H9 (cell line): ENCODE data around the gene TARM1. TPM values are rescaled to one million over a fixed set of nuclear protein-coding genes. Genes with fewer than 3 reads are reported as not detected.

Experiments
- DNase-seq: peaks from one replicate; pipeline ENCODE4 v3.0.0-alpha.2; 2017
- H2AFZ ChIP-seq: one replicate; pipeline ENCODE4 v1.6.1; 2013; ENCODE audit warnings: mild to moderate bottlenecking, low read length, control low read depth, moderate library complexity
- H2AK5ac ChIP-seq: 2 replicates; pipeline ENCODE4 v1.6.1; 2013; ENCODE audit warnings: low read length, control low read depth, mixed read lengths; ENCODE audit not compliant: insufficient read length
- H2BK120ac ChIP-seq: one replicate; pipeline ENCODE4 v1.6.1; 2013; ENCODE audit warnings: low read depth, mild to moderate bottlenecking, low read length, control low read depth, inconsistent platforms; ENCODE audit not compliant: poor library complexity, severe bottlenecking
- H2BK12ac ChIP-seq: 2 replicates; pipeline ENCODE4 v1.6.1; 2013; ENCODE audit warnings: low read length, control low read depth, mixed read lengths, low read depth; ENCODE audit not compliant: insufficient read length
- H2BK15ac ChIP-seq: 2 replicates; pipeline ENCODE4 v1.6.1; 2013; ENCODE audit warnings: low read depth, low read length, control low read depth
- H2BK20ac ChIP-seq: one replicate; pipeline ENCODE4 v1.6.1; 2013; ENCODE audit warnings: low read depth, mild to moderate bottlenecking, low read length, control low read depth, inconsistent platforms; ENCODE audit not compliant: poor library complexity, severe bottlenecking
- H2BK5ac ChIP-seq: 2 replicates; pipeline ENCODE4 v1.6.1; 2013; ENCODE audit warnings: low read length, control low read depth, mixed read lengths; ENCODE audit not compliant: insufficient read length
- H3K14ac ChIP-seq: 2 replicates; pipeline ENCODE4 v1.6.1; 2013; ENCODE audit warnings: low read length, control low read depth; ENCODE audit not compliant: insufficient read depth
- H3K18ac ChIP-seq: 2 replicates; pipeline ENCODE4 v1.6.1; 2013; ENCODE audit warnings: low read depth, mild to moderate bottlenecking, mixed read lengths, low read length, control low read depth; ENCODE audit not compliant: insufficient read length
- H3K23ac ChIP-seq: 2 replicates; pipeline ENCODE4 v1.6.1; 2013; ENCODE audit warnings: low read length, control low read depth, mixed read lengths, low read depth; ENCODE audit not compliant: insufficient read length
- H3K23me2 ChIP-seq: 2 replicates; pipeline ENCODE4 v1.6.1; 2013; ENCODE audit warnings: low read depth, mild to moderate bottlenecking, mixed read lengths, low read length, control low read depth; ENCODE audit not compliant: insufficient read length, poor library complexity, severe bottlenecking
- H3K27ac ChIP-seq: 2 replicates; pipeline ENCODE4 v1.5.1; 2013; ENCODE audit warnings: low read length, control low read depth, mixed read lengths, low read depth; ENCODE audit not compliant: insufficient read length
- H3K27me3 ChIP-seq: 2 replicates; pipeline ENCODE4 v1.6.1; 2013; ENCODE audit warnings: low read length, control low read depth, inconsistent platforms; ENCODE audit not compliant: insufficient read depth
- H3K4ac ChIP-seq: 2 replicates; pipeline ENCODE4 v1.6.1; 2013; ENCODE audit warnings: low read depth, mild to moderate bottlenecking, control low read depth, inconsistent platforms, low read length, moderate library complexity
- H3K4me1 ChIP-seq: 2 replicates; pipeline ENCODE4 v1.6.1; 2013; ENCODE audit warnings: low read length, control low read depth, inconsistent platforms; ENCODE audit not compliant: insufficient read depth
- H3K4me2 ChIP-seq: 2 replicates; pipeline ENCODE4 v1.6.1; 2013; ENCODE audit warnings: low read length, control low read depth, mixed read lengths; ENCODE audit not compliant: insufficient read length, insufficient read depth
- H3K56ac ChIP-seq: 2 replicates; pipeline ENCODE4 v1.6.1; 2013; ENCODE audit warnings: low read depth, mild to moderate bottlenecking, mixed read lengths, low read length, control low read depth; ENCODE audit not compliant: insufficient read length
- H3K79me1 ChIP-seq: 2 replicates; pipeline ENCODE4 v1.6.1; 2013; ENCODE audit warnings: low read depth, mild to moderate bottlenecking, moderate library complexity, low read length, control low read depth, inconsistent platforms; ENCODE audit not compliant: insufficient read depth, poor library complexity, severe bottlenecking
- H3K79me2 ChIP-seq: 2 replicates; pipeline ENCODE4 v1.6.1; 2013; ENCODE audit warnings: low read length, control low read depth, inconsistent platforms; ENCODE audit not compliant: insufficient read depth
- H3K9ac ChIP-seq: 2 replicates; pipeline ENCODE4 v1.6.1; 2013; ENCODE audit warnings: low read length, control low read depth, mixed read lengths; ENCODE audit not compliant: insufficient read length; ENCODE audit errors: extremely low read depth
- H3K9me3 ChIP-seq: one replicate; pipeline ENCODE4 v1.6.1; 2013; ENCODE audit warnings: low read depth, low read length, inconsistent platforms; ENCODE audit not compliant: control insufficient read depth
- H3T11ph ChIP-seq: one replicate; pipeline ENCODE4 v1.6.1; 2013; ENCODE audit warnings: mild to moderate bottlenecking, low read length, control low read depth, inconsistent platforms
- H4K20me1 ChIP-seq: one replicate; pipeline ENCODE4 v1.6.1; 2013; ENCODE audit not compliant: control insufficient read depth, insufficient read length, insufficient read depth
- H4K5ac ChIP-seq: 2 replicates; pipeline ENCODE4 v1.6.1; 2013; ENCODE audit warnings: low read depth, mild to moderate bottlenecking, mixed read lengths, low read length, control low read depth; ENCODE audit not compliant: insufficient read length
- H4K8ac ChIP-seq: replicated peaks from 2 replicates; pipeline ENCODE4 v1.6.1; 2013; ENCODE audit warnings: low read length, control low read depth, mixed read lengths, low read depth; ENCODE audit not compliant: insufficient read length
- H4K91ac ChIP-seq: 2 replicates; pipeline ENCODE4 v1.6.1; 2013; ENCODE audit warnings: low read depth, mild to moderate bottlenecking, moderate library complexity, mixed read lengths, low read length, control low read depth; ENCODE audit not compliant: insufficient read length
- H3K27ac Mint-ChIP-seq, 3 experiments: 2 replicates in 2 of 3; 3 replicates in 1 of 3; pipeline ENCODE4 v1.8.0; 2020 to 2021; ENCODE audit warnings: mixed read lengths in 3 of 3, mild to moderate bottlenecking in 1 of 3, moderate library complexity in 1 of 3
- H3K27me3 Mint-ChIP-seq: 2 replicates; pipeline ENCODE4 v1.8.0; 2021; ENCODE audit warnings: low read depth, mild to moderate bottlenecking, moderate library complexity, mixed read lengths
- H3K36me3 Mint-ChIP-seq, 3 experiments: 2 replicates in 2 of 3; 3 replicates in 1 of 3; pipeline ENCODE4 v1.8.0; 2020 to 2021; ENCODE audit warnings: low read depth in 3 of 3, mixed read lengths in 3 of 3; ENCODE audit not compliant: insufficient read depth in 1 of 3
- H3K4me1 Mint-ChIP-seq, 2 experiments: 2 replicates each; pipeline ENCODE4 v1.8.0; 2020; ENCODE audit warnings: mixed read lengths in 2 of 2
- H3K4me3 Mint-ChIP-seq, 2 experiments: 2 replicates in 1 of 2; 3 replicates in 1 of 2; pipeline ENCODE4 v1.8.0; 2020 to 2021; ENCODE audit warnings: mild to moderate bottlenecking in 2 of 2, mixed read lengths in 2 of 2, moderate library complexity in 1 of 2
- H3K9me3 Mint-ChIP-seq, 2 experiments: 2 replicates in 1 of 2; 3 replicates in 1 of 2; pipeline ENCODE4 v1.8.0; 2020; ENCODE audit warnings: mild to moderate bottlenecking in 2 of 2, mixed read lengths in 2 of 2, moderate library complexity in 1 of 2
- CTCF ChIP-seq: fragments of 200-600 bp; sonication (generic); conservative IDR thresholded peaks from 3 replicates; pipeline ENCODE4 v1.8.0; 2021; ENCODE audit warnings: antibody characterized with exemption, mild to moderate bottlenecking
- WGBS: extraction: QIAGEN DNeasy Blood & Tissue Kit; methylation state at CpG from one replicate; pipeline ENCODE4 v1.1.7; 2013; ENCODE audit warnings: missing lambda C conversion rate, low lambda C conversion rate, mixed read lengths; ENCODE audit not compliant: insufficient read length; ENCODE audit errors: extremely low coverage; 5-methylcytosine and 5-hydroxymethylcytosine counted together
- total RNA-seq: library from RNA; stranded (reverse); gene quantifications from 2 replicates; pipeline ENCODE4 v1.2.1, GENCODE V29; 2021

The TARM1 gene
- total RNA-seq, 1 experiment from 2014 or later = not detected

GRCh38 chr19:54128441-54128725 is 47.2 kb upstream of the TARM1 start:
- H4K20me1 ChIP-seq = no peaks in the 10 kb centered on the region

More at GRCh38 chr19:54128441-54128725, 47.2 kb upstream of the TARM1 start:
- Histone ChIP-seq H3K56ac (no peak overlapping the region), H2AK5ac (no peak overlapping the region), H4K91ac (no peak overlapping the region), H3K27ac (no peak overlapping the region), H3K79me1 (no peaks in the 10 kb centered on the region), H3K9me3 (peaks cover 1% of the 10 kb centered on the region), H3K79me2 (no peaks in the 10 kb centered on the region), H2BK20ac (no peak overlapping the region), H3T11ph (no peak overlapping the region), H3K14ac (no peak overlapping the region), H3K23me2 (no peaks in the 10 kb centered on the region), H2BK5ac (no peak overlapping the region), H4K8ac (no peak overlapping the region), H4K5ac (no peak overlapping the region), H3K18ac (no peak overlapping the region), H3K27me3 (no peaks in the 10 kb centered on the region), H2BK120ac (no peak overlapping the region), H3K4ac (no peak overlapping the region), H2AFZ (no peak overlapping the region), H3K4me2 (no peak overlapping the region), H3K4me1 (no peaks in the 10 kb centered on the region), H3K23ac (no peak overlapping the region), H3K9ac (no peak overlapping the region), H2BK15ac (no peak overlapping the region), H2BK12ac (no peak overlapping the region)
- Mint-ChIP-seq H3K27ac (no peak overlapping the region), H3K36me3 (peaks cover 34 to 79% (median 69%) of the 10 kb centered on the region in 3 experiments; a peak in 6 of 7 replicates), H3K27me3 (peaks cover 1% of the 10 kb centered on the region; the same call in 1 of the 2 replicates), H3K4me3 (no peak overlapping the region), H3K9me3 (peaks cover 2 to 3% of the 10 kb centered on the region in 2 experiments; a peak in 2 of 5 replicates), H3K4me1 (no peaks in the 10 kb centered on the region)
- WGBS = no CpG with 5 or more reads among the region's 20 CpGs
- DNase-seq = no peak
- TF ChIP-seq CTCF = no peak
